Measurements from ENCODE around the gene TRPM4.

TRPM4 gene

GRCh38 chr19:49155005-49155819, 2.4 kb upstream of the TRPM4 start, which contains the start of gene HRC:
TSS of gene HRC (minus strand) at chr19:49155396. CDS start at chr19:49155237, 159 bp downstream.
- H3K36me3 ChIP-seq (ENCODE audit: low read depth), result 0 out of 2 replicates have a peak, but pooled peaks cover 3% of the 10 kb centered on the region
- H3K4me3 ChIP-seq (ENCODE audit: severe bottlenecking), result no peak within 1 kb of the TSS
- no peak within 1 kb of the TSS for H3K27ac ChIP-seq (ENCODE audit: poor library complexity, severe bottlenecking)
- H3K27me3 ChIP-seq (ENCODE audit: insufficient read depth, poor library complexity, severe bottlenecking), result no peaks in the 10 kb centered on the region
- no peak for ATAC-seq (ENCODE audit: low read depth)
- TF ChIP-seq CTCF (IDR thresholded peaks at IDR 0.05; ENCODE audit: poor library complexity, severe bottlenecking), result no peak
- DNase-seq (ENCODE audit: low spot score), result no peak
- no peaks in the 10 kb centered on the region for H3K9me3 ChIP-seq (ENCODE audit: severe bottlenecking)
- H3K4me1 ChIP-seq (ENCODE audit: insufficient read depth, poor library complexity, severe bottlenecking), result peaks cover 3% of the 10 kb centered on the region

GRCh38 chr19:49155820-49156346, 1.7 kb upstream of the TRPM4 start:
- DNase-seq (ENCODE audit: low spot score), result no peak
- Histone ChIP-seq H3K36me3 (ENCODE audit: low read depth) (0 out of 2 replicates have a peak, but pooled peaks cover 3% of the 10 kb centered on the region), H3K9me3 (ENCODE audit: severe bottlenecking) (no peaks in the 10 kb centered on the region), H3K4me3 (ENCODE audit: severe bottlenecking) (no peak overlapping the region), H3K4me1 (ENCODE audit: insufficient read depth, poor library complexity, severe bottlenecking) (peaks cover 3% of the 10 kb centered on the region), H3K27ac (ENCODE audit: poor library complexity, severe bottlenecking) (no peak overlapping the region), H3K27me3 (ENCODE audit: insufficient read depth, poor library complexity, severe bottlenecking) (no peaks in the 10 kb centered on the region)
- no peak for ATAC-seq (ENCODE audit: low read depth)
- no peak for TF ChIP-seq CTCF (IDR thresholded peaks at IDR 0.05; ENCODE audit: poor library complexity, severe bottlenecking)

- no peak overlapping the region for H3K4me3 ChIP-seq (ENCODE audit: severe bottlenecking)
- DNase-seq (ENCODE audit: low spot score), result no peak
- 0 out of 2 replicates have a peak, but pooled peaks cover 3% of the 10 kb centered on the region for H3K36me3 ChIP-seq (ENCODE audit: low read depth)
- no peak for TF ChIP-seq CTCF (IDR thresholded peaks at IDR 0.05; ENCODE audit: poor library complexity, severe bottlenecking)
- H3K27ac ChIP-seq (ENCODE audit: poor library complexity, severe bottlenecking), result no peak overlapping the region
- H3K4me1 ChIP-seq (ENCODE audit: insufficient read depth, poor library complexity, severe bottlenecking), result peaks cover 3% of the 10 kb centered on the region
- no peak for ATAC-seq (ENCODE audit: low read depth)
- no peaks in the 10 kb centered on the region for H3K27me3 ChIP-seq (ENCODE audit: insufficient read depth, poor library complexity, severe bottlenecking)
- no peaks in the 10 kb centered on the region for H3K9me3 ChIP-seq (ENCODE audit: severe bottlenecking)
These were observed 3.0 kb downstream of the TRPM4 start for GRCh38 chr19:49160450-49161189.

- Histone ChIP-seq H3K36me3 (ENCODE audit: low read depth) (0 out of 2 replicates have a peak, but pooled peaks cover 3% of the 10 kb centered on the region), H3K4me3 (ENCODE audit: severe bottlenecking) (no peak overlapping the region), H3K4me1 (ENCODE audit: insufficient read depth, poor library complexity, severe bottlenecking) (peaks cover 3% of the 10 kb centered on the region), H3K27me3 (ENCODE audit: insufficient read depth, poor library complexity, severe bottlenecking) (no peaks in the 10 kb centered on the region), H3K27ac (ENCODE audit: poor library complexity, severe bottlenecking) (no peak overlapping the region), H3K9me3 (ENCODE audit: severe bottlenecking) (no peaks in the 10 kb centered on the region)
- DNase-seq (ENCODE audit: low spot score) (no peak), ATAC-seq (ENCODE audit: low read depth) (no peak)
- TF ChIP-seq CTCF (IDR thresholded peaks at IDR 0.05; ENCODE audit: poor library complexity, severe bottlenecking), result no peak
These were observed 4.4 kb downstream of the TRPM4 start for GRCh38 chr19:49161987-49162386.
